SK-MEL-5 (cell line): ENCODE data around the gene VPS4A. TPM values are rescaled to one million over a fixed set of nuclear protein-coding genes. Genes with fewer than 3 reads are reported as not detected.

Experiments used
- DNase-seq: peaks from one replicate; pipeline ENCODE4 v3.0.0-alpha.2; 2016; ENCODE audit warnings: low read depth, low spot score
- in situ Hi-C: cut with HindIII; loops from 2 replicates; pipeline ENCODE4 v1.10.0; 2016; ENCODE audit warnings: low sequenced_read_pairs, high pct_unique_total_duplicates, low pct_unique_long_range_greater_than_20kb
- total RNA-seq: library from RNA; depleted of rRNA; stranded (reverse); fragments of >200 nt; shearing (Covaris generic); gene quantifications from 2 replicates; pipeline ENCODE4 v1.2.3, GENCODE V29; 2014

The VPS4A gene
- total RNA-seq, 1 experiment from 2014 or later: 19.5 TPM

DNA sequence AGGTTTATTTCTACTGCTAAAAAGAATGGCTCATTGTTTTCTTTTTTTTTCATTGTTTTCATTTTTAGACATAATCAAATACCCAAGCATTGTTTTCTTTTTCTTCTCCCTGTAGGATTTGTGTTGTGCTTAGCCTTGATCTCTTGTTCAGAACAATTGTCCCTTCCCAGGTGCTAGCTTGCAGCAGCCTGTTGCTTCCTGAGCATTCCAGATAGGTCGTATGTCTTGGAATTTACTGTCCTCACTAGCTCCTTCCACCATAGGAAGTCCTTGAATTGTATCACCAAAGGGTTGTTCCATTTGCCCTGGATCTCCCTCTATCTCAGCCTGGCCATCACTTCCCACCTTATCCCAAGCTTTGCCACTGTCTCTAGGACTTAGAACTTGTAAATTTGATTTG lies 10.0 kb upstream of the VPS4A start:
- in situ Hi-C loops: no loop called here
- DNase-seq: no peak

DNA sequence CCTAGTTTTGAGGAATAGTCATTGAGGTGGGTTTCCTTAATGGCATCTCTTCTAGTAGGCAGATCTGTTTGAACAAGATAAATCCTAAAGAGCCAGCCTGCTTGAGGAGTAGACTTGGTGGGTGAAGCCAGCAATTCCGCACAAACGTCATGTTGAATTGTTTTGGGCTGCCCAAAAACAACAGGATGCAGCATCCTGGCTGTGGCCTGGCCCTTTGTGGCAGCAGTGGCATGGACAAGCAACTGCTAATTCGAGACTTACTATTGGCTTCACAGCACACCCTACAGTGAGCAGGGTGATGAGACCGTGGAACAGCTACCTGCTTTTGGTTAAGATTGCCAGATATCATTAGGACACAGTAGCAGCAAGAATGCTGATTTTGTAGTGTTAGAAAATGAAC lies 9.3 kb upstream of the VPS4A start:
- in situ Hi-C loops: no loop called here

DNA sequence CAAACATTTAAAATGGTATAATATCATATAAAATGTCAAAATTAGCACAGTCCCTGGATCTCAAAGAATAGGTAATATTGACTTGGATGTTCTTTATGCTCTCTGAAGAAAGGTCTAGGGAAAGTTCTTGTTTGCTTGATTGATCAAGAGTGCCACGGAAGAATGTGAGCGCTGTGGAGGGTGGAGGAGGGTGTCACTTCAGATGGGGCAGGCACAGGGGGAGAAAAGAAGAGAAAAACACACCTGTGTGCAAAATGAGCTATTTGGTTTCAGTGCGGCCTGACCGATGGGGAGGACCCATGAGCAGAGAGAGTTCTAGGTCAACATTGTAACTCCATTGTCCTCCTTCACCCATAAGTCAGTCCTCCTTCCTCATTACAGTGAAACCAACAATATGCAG lies 8.8 kb upstream of the VPS4A start:
- DNase-seq: no peak
- in situ Hi-C loops: no loop called here

More for the DNA sequence above, 9.3 kb upstream of the VPS4A start:
- DNase-seq: no peak

DNA sequence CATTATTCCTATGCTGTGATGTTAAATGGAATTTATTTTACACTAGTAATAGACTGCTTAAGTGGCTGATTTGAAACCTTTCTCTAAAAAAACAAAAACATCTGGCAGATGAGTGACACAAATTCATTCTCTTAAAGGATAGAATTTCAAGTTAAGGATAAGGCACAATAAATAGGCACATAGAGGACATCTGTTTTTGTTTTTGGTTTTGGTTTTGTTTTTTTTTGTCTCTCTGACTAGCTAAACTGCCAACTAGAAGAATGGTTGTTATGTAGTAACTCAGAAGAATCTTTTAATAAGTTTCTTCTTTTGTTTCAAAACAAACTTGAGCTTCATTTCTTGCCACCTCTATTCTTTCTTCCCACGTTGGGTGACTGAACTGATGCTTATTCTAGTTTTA lies 5.1 kb upstream of the VPS4A start:
- in situ Hi-C loops: no loop called here
- DNase-seq: no peak

DNA sequence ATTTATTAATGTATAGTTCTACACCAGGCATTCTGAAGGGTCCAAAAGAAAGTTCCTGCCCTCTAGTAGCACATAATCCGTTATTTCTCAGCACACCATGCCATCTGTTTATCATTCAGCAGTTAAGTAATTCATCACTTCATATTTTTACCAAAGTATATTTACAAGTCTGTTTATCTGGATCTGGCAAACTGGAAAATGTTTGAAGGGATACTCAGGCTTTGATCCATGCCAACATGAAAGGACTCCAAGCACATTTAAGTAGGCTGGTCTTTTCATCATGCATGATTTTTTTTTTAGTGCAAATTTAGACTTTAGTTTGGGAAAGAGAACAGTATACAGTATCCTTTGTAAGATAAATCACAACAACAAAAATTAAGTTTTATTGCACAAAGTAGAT lies 4.1 kb upstream of the VPS4A start:
- DNase-seq: no peak
- in situ Hi-C loops: no loop called here

DNA sequence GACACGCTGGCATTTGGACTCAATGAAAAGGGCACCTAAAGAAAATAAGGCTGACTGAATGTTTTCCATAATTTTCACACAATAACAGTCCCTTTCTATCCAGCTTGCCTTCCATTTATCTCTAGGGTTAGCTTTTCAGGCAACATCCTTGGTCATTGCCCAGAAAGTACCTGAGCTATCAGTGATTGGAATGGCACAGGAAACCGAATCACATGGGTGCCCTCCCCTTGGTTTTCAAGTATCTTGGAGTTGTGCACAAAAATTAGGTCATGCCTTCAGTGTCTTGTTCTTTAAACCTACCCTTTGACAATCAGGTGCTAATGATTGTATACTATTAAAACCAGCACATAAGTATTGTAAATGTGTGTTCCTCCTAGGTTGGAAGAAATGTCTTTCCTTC lies 3.3 kb upstream of the VPS4A start:
- in situ Hi-C loops: no loop called here
- DNase-seq: no peak

DNA sequence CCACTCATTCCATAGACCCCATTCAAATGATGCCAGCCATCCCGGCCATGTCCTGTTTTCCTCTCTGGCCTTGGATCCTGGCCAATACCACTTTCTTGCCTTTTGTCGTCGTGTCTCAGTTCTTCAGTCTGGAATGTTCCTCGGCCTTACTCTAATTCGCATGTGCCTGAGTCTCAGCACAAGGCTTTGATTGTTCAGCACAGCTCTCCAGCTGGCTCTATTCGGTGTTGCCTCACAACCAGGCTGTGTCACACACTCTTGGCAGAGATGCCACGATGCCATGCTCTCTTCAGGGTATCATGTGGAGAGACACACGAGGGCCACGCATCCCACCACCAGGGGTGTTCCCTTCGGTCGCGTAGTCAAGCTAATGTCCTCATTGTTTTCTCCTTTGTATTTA lies 1.8 kb upstream of the VPS4A start:
- in situ Hi-C loops: no loop called here
- peak; percentile 49 for DNase-seq

DNA sequence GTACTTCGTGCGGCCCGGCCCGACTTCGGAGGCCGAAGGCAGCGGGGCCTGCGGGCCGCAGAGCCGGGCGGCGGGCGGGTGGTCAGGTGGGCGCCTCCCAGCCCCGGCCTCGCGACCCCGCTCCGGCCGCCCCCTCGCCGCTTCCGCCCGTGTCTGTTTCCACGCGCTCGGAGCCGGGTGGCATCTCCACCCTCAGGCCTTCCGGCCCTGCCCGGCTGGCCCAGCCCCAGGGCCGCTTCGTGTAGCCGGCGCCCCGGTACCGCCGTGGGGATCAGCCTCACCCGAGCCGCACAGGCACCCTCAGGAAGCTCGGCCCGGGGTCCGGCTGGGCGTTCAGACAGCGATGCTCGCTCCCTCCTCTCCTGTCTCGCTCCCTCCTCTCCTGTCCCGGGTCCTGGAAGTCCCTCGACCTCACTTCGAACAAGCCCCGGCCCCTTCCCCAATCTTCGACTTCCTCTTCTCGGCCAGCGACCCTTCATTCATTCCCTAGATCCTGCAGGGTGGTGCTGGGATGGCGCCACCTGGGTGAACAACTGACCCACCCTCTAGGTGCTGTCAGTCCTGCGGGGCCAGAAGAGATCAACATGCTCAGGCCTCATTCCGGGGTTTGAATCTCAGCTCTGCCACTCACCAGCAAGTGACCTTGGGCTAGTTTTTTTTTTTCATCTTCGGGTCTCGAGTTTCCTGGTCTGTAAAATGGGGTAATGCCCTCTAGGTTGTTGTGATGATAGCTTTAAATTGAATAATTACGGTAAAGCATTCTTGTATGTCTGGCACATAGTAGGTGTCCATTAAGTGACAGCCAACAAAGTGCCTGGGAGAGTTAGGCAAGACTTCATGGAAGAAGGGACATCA lies 610 bp downstream of the VPS4A start:
- DNase-seq: no peak

DNA sequence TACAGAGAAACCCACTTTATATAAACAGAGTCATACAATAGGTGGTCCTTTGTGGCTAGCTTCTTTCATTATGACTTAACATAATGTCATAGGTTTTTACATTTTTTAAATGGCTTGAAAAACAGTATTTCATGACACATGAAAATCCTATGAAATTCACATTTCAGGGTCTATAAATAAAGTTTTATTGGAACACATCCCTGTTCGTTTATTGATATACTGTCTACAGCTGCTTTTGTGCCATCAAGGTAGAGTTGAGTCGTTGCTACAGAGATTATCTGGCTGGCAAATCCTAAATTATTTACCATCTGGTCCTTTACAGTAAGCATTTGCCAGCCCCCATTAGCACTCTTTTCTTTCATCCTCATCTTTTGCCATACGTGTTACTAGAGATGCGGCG lies 2.3 kb downstream of the VPS4A start:
- in situ Hi-C loops: no loop called here
- no peak for DNase-seq

More for the DNA sequence above, 610 bp downstream of the VPS4A start:
- in situ Hi-C loops: no loop called here

DNA sequence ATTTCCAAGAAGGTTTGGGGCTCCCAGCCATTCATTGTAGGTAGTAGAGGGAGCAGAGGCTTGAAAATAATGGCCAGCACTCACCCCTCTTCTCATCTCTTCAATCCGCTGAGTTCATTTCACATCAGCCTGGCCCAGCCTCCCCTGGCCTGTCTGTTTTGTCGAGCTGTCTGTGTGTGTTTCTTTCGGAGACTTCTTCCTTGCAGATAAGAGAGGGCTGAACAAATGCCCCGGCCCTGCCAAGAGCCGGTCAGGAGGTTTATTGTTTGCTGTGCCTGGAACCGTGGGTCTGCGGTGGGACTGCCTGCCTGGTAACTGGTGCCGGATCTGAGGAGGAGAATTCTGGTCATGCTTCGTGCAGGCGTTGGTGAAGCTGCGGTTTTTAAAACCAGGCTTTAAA lies 3.4 kb downstream of the VPS4A start:
- in situ Hi-C loops: no loop called here
- no peak for DNase-seq

DNA sequence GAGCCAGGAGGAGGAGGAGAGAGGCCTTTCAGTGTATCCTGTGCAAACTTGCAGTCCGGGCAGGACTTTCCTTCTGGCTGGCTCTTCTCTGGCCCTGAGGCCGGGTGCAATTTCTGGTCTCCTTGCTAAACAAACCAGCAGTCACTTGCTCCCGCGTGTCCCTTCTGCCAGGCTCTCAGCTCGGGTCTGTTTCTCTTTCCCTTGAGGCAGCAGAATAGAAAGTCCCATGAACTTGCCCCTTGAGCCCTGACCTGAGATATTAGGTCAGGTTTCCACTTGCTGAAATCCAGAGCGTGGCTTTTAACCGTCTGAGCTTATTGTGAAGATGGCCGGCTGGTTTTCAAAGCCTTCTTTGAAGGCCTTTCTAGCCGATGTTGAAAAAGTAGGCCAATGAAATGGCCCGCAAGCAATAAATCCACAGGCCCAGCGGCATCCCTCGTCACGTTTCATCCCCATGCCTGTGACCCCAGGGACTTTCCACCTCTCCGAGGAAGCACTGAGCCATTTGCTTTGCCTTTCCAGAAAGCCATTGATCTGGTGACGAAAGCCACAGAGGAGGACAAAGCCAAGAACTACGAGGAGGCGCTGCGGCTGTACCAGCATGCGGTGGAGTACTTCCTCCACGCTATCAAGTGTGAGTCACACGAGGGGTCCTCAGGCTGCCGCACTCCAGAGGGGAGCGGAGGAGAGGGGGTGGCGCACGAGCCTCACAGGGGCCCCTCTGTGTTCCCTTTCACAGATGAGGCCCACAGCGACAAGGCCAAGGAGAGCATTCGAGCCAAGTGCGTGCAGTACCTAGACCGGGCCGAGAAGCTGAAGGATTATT lies 4.5 kb downstream of the VPS4A start:
- DNase-seq: no peak
- in situ Hi-C loops: no loop called here

DNA sequence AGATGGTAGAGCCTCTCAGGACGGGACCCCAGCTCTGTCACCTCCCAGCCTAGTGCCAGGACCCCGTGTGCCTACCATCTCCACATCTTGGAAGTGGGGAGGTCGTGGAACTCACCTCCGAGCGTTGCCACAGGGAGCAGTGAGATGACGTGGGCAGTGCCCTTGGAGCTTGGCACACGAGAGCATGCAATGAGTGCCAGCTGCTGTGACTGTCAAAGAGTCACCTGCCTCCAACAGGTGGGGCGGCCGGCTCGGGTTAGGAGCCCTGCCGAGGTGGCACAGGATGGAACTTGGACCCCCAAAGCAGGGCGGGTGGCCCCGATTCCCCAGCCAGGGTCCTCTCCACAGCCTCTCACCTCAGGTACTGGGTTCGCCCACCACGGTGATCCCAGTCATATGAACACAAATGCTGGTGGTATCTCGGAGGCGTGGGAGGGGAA lies 5.5 kb downstream of the VPS4A start:
- in situ Hi-C loops: no loop called here
- DNase-seq: no peak

DNA sequence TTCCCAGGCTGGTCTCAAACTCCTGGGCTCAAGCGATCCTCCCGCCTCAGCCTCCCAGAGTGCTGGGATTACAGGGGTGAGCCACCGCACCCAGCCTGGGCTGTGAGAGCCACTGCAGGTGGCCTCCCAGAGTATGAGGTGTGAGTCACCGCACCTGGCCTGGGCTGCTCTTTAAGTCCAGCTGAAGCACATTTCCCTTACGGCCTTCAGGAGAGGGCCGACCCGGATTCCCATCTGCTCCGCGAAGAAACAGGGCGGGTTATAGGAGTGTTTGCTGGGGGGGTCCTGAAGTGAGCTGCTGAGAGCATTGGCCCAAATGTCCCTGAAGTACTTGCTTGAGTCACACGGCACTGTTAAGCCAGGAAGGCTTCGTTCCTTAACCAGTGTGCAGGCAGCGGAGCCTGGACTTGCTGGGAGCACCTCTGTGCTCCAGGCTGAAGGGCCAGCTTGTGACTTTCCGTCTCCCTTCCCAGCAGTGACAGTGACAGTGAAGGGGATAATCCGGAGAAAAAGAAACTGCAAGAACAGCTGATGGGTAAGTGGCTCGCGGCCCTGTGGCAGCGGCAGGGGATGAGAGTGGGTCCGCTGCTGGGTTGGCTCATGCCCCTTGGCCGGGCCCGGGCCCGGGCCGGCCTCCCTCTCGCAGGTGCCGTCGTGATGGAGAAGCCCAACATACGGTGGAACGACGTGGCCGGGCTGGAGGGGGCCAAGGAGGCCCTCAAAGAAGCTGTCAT lies 7.2 kb downstream of the VPS4A start:
- DNase-seq: no peak
- in situ Hi-C loops: no loop called here

DNA sequence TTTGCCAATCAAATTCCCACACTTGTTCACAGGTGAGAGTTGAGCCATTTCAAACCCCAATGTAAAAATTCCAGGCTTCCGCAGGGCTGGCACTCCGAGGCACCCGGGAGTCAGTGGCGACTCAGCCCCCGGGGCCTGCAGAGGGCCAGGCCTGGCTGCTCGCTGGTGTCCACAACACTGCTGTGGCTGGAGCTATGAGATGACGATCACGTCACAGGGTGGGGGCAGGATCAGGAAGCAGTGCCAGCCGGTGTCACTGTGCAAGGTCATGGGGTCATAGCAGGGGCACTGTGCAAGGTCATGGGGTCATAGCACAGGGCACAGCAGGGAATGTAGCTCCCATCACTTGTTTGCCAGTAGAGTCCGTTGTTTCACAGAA lies 7.8 kb downstream of the VPS4A start:
- in situ Hi-C loops: no loop called here
- DNase-seq: no peak

DNA sequence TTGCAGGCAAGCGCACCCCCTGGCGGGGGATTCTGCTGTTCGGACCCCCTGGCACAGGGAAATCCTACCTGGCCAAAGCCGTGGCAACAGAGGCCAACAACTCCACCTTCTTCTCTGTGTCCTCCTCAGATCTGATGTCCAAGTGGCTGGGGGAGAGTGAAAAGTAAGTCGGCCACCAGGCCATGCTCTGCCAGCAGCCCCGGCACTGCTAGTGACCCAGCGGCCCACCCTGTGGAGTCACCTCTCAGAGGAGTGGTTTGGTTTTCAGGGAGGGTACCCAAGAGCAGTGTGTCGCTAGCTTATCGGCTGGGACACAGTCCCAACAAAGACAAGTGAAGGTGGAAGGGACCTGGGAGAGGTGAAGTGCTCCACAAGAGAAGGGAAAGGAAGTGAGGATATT lies 8.2 kb downstream of the VPS4A start:
- in situ Hi-C loops: no loop called here
- no peak for DNase-seq

DNA sequence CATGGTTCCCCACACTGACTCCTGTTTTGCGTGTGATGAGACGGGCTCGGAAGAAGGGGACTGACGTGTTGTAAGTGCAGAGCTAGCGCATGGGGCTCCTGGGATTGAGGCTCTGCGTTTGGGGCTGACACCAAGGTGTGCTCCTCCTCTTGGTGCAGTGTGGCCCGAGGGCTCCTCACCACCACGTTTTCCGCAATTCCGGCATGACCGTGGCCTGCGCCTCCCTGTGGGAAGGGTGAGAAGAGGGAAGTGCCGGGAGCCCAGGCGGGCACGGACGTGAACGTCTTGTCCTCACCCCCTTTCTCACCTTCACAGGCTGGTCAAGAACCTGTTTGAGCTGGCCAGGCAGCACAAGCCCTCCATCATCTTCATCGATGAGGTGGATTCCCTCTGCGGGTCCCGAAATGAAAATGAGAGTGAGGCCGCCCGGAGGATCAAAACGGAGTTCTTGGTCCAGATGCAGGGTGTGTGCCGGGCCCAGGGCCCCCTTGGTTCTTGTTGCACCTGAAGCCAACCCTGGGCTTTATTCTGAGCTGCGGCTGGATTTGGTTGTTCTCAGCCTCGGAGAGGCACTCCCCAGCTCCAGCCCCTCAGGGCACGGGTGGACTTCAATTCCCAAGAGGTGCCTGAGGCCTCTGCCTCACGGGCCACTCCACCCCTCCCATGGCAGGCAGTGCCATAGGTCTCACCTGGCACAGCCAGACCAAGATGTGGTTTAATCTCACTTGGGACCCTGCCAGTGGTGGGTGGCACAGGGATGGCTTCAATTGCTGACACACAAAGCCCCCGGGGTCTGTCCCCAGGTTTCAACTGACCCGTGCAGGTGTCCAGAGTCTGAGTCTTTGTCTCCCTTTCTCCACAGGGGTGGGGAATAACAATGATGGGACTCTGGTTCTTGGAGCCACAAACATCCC lies 8.9 kb downstream of the VPS4A start:
- in situ Hi-C loops: no loop called here
- no peak for DNase-seq

DNA sequence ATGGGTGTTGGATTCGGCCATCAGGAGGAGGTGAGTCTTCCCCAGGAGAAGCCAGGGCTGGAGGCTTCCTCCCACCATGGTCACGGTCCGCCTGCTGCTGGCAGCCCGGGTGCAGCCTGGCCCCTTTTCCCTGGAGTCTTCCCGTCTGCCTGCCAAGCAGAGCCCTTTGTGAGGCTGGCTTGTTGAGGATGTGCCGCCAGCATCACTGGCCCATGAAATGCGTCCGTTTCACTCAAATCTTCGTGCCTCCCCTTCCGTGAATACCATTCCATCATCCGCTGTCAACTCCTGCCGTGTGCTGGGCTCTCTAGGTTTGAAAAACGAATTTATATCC lies 9.6 kb downstream of the VPS4A start:
- no peak for DNase-seq
- in situ Hi-C loops: no loop called here
